ENCODE measurements around the gene TMEM184B.

Gene TMEM184B

GRCh38 chr22:38314051-38314932 lies 41.5 kb upstream of the TMEM184B start:
- peak overlapping the region; percentile 91 to 94 for H3K4me3 ChIP-seq
- H3K27ac ChIP-seq = peak overlapping the region; percentile 98 to 100
- no peaks in the 10 kb centered on the region for H3K27me3 ChIP-seq
- peak in 1 of 2 donors; percentile 69 for DNase-seq
- no peak for TF ChIP-seq CTCF (IDR thresholded peaks at IDR 0.05)
- H3K9me3 ChIP-seq = no peaks in the 10 kb centered on the region
- peaks cover 0 to 21% (median 0%) of the 10 kb centered on the region in 3 donors for H3K36me3 ChIP-seq
- peaks cover 8 to 83% (median 74%) of the 10 kb centered on the region in 4 donors for H3K4me1 ChIP-seq
- intact Hi-C loops (cut with DNase I; ENCODE audit: low total_unique reads) = loop anchor here (10.0 kb wide), 1 partner anchor 109 kb away; the partner anchor contains the start of gene MAFF

GRCh38 chr22:38313384-38313955 lies 40.7 kb upstream of the TMEM184B start:
- no peaks in the 10 kb centered on the region for H3K27me3 ChIP-seq
- H3K4me1 ChIP-seq = peaks cover 8 to 85% (median 77%) of the 10 kb centered on the region in 4 donors
- H3K4me3 ChIP-seq = peak overlapping the region; percentile 91 to 94
- H3K9me3 ChIP-seq = no peaks in the 10 kb centered on the region
- TF ChIP-seq CTCF (IDR thresholded peaks at IDR 0.05) = no peak
- peak; percentile 67 to 92 for DNase-seq
- intact Hi-C loops (cut with DNase I; ENCODE audit: low total_unique reads) = loop anchor here (10.0 kb wide), 1 partner anchor 109 kb away; the partner anchor contains the start of gene MAFF
- peaks cover 0 to 29% (median 0%) of the 10 kb centered on the region in 3 donors for H3K36me3 ChIP-seq
- peak overlapping the region; percentile 98 to 100 for H3K27ac ChIP-seq

- no peak for TF ChIP-seq CTCF (IDR thresholded peaks at IDR 0.05)
- Histone ChIP-seq H3K4me1 (peaks cover 4 to 84% (median 70%) of the 10 kb centered on the region in 4 donors), H3K36me3 (peaks cover 0 to 41% (median 0%) of the 10 kb centered on the region in 3 donors), H3K4me3 (no peak overlapping the region), H3K9me3 (no peaks in the 10 kb centered on the region), H3K27me3 (no peaks in the 10 kb centered on the region), H3K27ac (peak overlapping the region; percentile 98 to 100)
- DNase-seq = no peak
- intact Hi-C loops (cut with DNase I; ENCODE audit: low total_unique reads) = loop anchor here (10.0 kb wide), 1 partner anchor 108 kb away; the partner anchor contains the start of gene MAFF
Observed at GRCh38 chr22:38312261-38312800, 39.5 kb upstream of the TMEM184B start.

GRCh38 chr22:38311323-38311620 lies 38.5 kb upstream of the TMEM184B start:
- H3K4me1 ChIP-seq = peaks cover 4 to 91% (median 70%) of the 10 kb centered on the region in 4 donors
- no peaks in the 10 kb centered on the region for H3K9me3 ChIP-seq
- peaks cover 0 to 44% (median 0%) of the 10 kb centered on the region in 3 donors for H3K36me3 ChIP-seq
- H3K4me3 ChIP-seq = no peak overlapping the region
- intact Hi-C loops (cut with DNase I; ENCODE audit: low total_unique reads) = loop anchor here (10.0 kb wide), 1 partner anchor 106 kb away; the partner anchor contains the start of gene MAFF
- no peak for TF ChIP-seq CTCF (IDR thresholded peaks at IDR 0.05)
- no peaks in the 10 kb centered on the region for H3K27me3 ChIP-seq
- no peak for DNase-seq
- H3K27ac ChIP-seq = peak overlapping the region; percentile 98 to 100

- Histone ChIP-seq H3K9me3 (no peaks in the 10 kb centered on the region), H3K36me3 (peaks cover 0 to 44% (median 0%) of the 10 kb centered on the region in 3 donors), H3K4me1 (peaks cover 4 to 96% (median 73%) of the 10 kb centered on the region in 4 donors), H3K27me3 (no peaks in the 10 kb centered on the region), H3K27ac (peak overlapping the region; percentile 98 to 100), H3K4me3 (peak overlapping the region in 1 of 2 donors; percentile 6)
- intact Hi-C loops (cut with DNase I; ENCODE audit: low total_unique reads) = loop anchor here (10.0 kb wide), 1 partner anchor 106 kb away; the partner anchor contains the start of gene MAFF
- DNase-seq = peak in 1 of 2 donors; percentile 80
- no peak for TF ChIP-seq CTCF (IDR thresholded peaks at IDR 0.05)
Observed at GRCh38 chr22:38310518-38311322, 37.9 kb upstream of the TMEM184B start.

Measured in tibial artery (tissue), 4 donors.